ENCODE measurements around the gene KSR1.

KSR1 gene

GRCh38 chr17:27603880-27604794 lies 147.9 kb downstream of the KSR1 start:
- DNase-seq (ENCODE audit: low read depth) = no peak
- Histone ChIP-seq H3K36me3 (ENCODE audit: control insufficient read depth, insufficient read depth, low read length, severe bottlenecking) (peaks cover 14% of the 10 kb centered on the region), H3K27me3 (replicated peaks; ENCODE audit: control insufficient read depth, insufficient read depth, low read length) (no peaks in the 10 kb centered on the region), H3K4me1 (ENCODE audit: control insufficient read depth, insufficient read depth, low read length) (no peaks in the 10 kb centered on the region), H3K4me3 (ENCODE audit: low read length) (no peak overlapping the region), H3K9me3 (ENCODE audit: control insufficient read depth, low read length) (no peaks in the 10 kb centered on the region), H3K9ac (ENCODE audit: low read length) (no peak overlapping the region)

DNA sequence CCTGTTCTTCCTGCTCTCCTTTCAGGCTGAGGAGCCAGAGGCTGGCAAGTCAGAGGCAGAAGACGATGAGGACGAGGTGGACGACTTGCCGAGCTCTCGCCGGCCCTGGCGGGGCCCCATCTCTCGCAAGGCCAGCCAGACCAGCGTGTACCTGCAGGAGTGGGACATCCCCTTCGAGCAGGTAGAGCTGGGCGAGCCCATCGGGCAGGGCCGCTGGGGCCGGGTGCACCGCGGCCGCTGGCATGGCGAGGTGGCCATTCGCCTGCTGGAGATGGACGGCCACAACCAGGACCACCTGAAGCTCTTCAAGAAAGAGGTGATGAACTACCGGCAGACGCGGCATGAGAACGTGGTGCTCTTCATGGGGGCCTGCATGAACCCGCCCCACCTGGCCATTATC lies 149.2 kb downstream of the KSR1 start:
- Histone ChIP-seq H3K27me3 (replicated peaks; ENCODE audit: control insufficient read depth, insufficient read depth, low read length) (no peaks in the 10 kb centered on the region), H3K4me1 (ENCODE audit: control insufficient read depth, insufficient read depth, low read length) (no peaks in the 10 kb centered on the region), H3K9me3 (ENCODE audit: control insufficient read depth, low read length) (no peaks in the 10 kb centered on the region), H3K4me3 (ENCODE audit: low read length) (no peak overlapping the region), H3K36me3 (ENCODE audit: control insufficient read depth, insufficient read depth, low read length, severe bottlenecking) (peaks cover 14% of the 10 kb centered on the region), H3K9ac (ENCODE audit: low read length) (no peak overlapping the region)
- no peak for DNase-seq (ENCODE audit: low read depth)

DNA sequence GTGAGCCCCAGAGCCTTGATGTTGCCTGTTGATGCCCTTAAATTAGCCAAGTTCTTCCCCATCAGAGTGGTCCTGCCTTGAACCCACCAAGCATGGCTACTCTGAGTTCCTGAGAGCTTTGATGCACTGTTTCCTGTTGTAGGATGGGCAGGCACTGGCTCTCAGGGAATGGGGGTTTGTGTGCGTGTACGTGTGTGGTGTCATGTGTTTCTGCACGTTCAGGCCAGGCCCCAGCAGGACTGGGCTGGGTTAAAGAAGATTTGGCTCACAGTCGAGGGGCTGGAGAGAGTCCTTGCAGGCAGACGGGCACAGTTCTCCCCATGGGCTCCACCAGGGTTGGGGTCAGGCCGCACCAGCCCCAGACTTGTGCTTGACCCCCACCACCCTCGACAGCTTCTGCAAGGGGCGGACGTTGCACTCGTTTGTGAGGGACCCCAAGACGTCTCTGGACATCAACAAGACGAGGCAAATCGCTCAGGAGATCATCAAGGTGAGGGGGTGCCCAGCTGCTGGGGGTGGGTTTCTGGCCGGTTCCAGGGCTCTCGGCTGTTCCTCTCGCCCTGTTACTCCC lies 151.4 kb downstream of the KSR1 start:
- H3K9ac ChIP-seq (ENCODE audit: low read length) = no peak overlapping the region
- no peak overlapping the region for H3K4me3 ChIP-seq (ENCODE audit: low read length)
- H3K9me3 ChIP-seq (ENCODE audit: control insufficient read depth, low read length) = no peaks in the 10 kb centered on the region
- peaks cover 14% of the 10 kb centered on the region for H3K36me3 ChIP-seq (ENCODE audit: control insufficient read depth, insufficient read depth, low read length, severe bottlenecking)
- H3K27me3 ChIP-seq (replicated peaks; ENCODE audit: control insufficient read depth, insufficient read depth, low read length) = no peaks in the 10 kb centered on the region
- DNase-seq (ENCODE audit: low read depth) = no peak
- no peaks in the 10 kb centered on the region for H3K4me1 ChIP-seq (ENCODE audit: control insufficient read depth, insufficient read depth, low read length)

- no peak for DNase-seq (ENCODE audit: low read depth)
Measured at GRCh38 chr17:27608328-27609230, 152.3 kb downstream of the KSR1 start.

DNA sequence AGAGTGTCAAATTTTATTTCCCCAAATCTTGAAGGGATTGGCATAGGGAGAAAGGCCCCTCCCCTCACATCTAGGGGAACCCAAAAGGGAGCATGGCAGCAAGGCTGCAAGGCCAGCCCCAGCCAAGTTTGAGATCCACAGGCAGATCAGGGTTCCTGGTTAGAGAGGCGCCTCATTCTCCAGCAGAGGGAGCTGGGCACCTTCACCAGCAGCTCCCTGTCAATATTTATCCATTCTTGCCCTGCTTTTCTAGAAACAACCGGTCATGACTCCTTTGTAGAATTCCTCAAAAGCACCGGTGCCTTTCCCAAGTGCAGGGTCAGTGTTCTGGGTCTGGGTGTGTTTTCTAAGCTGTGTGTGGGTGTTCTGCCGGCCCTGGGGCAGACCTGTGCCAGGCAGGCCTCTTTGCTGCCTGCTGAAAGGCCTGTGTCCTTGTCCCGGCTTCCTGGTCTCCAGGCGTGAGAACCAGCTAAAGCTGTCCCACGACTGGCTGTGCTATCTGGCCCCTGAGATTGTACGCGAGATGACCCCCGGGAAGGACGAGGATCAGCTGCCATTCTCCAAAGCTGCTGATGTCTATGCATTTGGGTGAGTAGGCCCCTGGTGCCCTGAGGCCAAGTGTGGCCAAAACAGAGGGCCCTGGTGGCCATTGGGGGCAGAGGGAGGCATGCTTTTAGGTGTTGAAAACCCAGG lies 153.5 kb downstream of the KSR1 start:
- Histone ChIP-seq H3K4me3 (ENCODE audit: low read length) (no peak overlapping the region), H3K9ac (ENCODE audit: low read length) (no peak overlapping the region), H3K27me3 (replicated peaks; ENCODE audit: control insufficient read depth, insufficient read depth, low read length) (no peaks in the 10 kb centered on the region), H3K36me3 (ENCODE audit: control insufficient read depth, insufficient read depth, low read length, severe bottlenecking) (peaks cover 12% of the 10 kb centered on the region), H3K9me3 (ENCODE audit: control insufficient read depth, low read length) (no peaks in the 10 kb centered on the region), H3K4me1 (ENCODE audit: control insufficient read depth, insufficient read depth, low read length) (no peaks in the 10 kb centered on the region)
- DNase-seq (ENCODE audit: low read depth) = peak; percentile 44

More at GRCh38 chr17:27608328-27609230, 152.3 kb downstream of the KSR1 start:
- H3K9ac ChIP-seq (ENCODE audit: low read length) = no peak overlapping the region
- no peaks in the 10 kb centered on the region for H3K27me3 ChIP-seq (replicated peaks; ENCODE audit: control insufficient read depth, insufficient read depth, low read length)
- H3K36me3 ChIP-seq (ENCODE audit: control insufficient read depth, insufficient read depth, low read length, severe bottlenecking) = peaks cover 14% of the 10 kb centered on the region
- H3K4me3 ChIP-seq (ENCODE audit: low read length) = no peak overlapping the region
- H3K4me1 ChIP-seq (ENCODE audit: control insufficient read depth, insufficient read depth, low read length) = no peaks in the 10 kb centered on the region
- no peaks in the 10 kb centered on the region for H3K9me3 ChIP-seq (ENCODE audit: control insufficient read depth, low read length)

DNA sequence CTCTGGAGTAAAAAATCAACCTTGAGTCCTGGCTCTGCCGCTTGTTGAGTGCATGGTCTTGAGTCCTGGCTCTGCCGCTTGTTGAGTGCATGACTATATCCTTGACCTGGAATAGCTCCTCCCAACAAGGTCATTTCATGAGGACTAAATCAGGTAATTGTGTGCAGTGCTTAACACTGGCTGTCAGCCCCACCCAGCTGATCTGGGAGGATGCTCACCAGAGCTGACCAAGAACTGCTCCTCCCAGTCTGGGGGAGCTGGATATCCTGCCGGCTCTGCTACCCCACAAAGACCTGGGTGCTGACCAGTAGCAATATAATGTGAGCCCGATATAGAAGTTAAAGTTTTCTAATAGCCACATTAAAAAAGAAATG lies 154.0 kb downstream of the KSR1 start:
- H3K9me3 ChIP-seq (ENCODE audit: control insufficient read depth, low read length) = no peaks in the 10 kb centered on the region
- no peaks in the 10 kb centered on the region for H3K27me3 ChIP-seq (replicated peaks; ENCODE audit: control insufficient read depth, insufficient read depth, low read length)
- no peaks in the 10 kb centered on the region for H3K4me1 ChIP-seq (ENCODE audit: control insufficient read depth, insufficient read depth, low read length)
- no peak overlapping the region for H3K9ac ChIP-seq (ENCODE audit: low read length)
- no peak for DNase-seq (ENCODE audit: low read depth)
- no peak overlapping the region for H3K4me3 ChIP-seq (ENCODE audit: low read length)
- H3K36me3 ChIP-seq (ENCODE audit: control insufficient read depth, insufficient read depth, low read length, severe bottlenecking) = peaks cover 12% of the 10 kb centered on the region

- Histone ChIP-seq H3K36me3 (ENCODE audit: control insufficient read depth, insufficient read depth, low read length, severe bottlenecking) (peaks cover 17% of the 10 kb centered on the region), H3K9me3 (ENCODE audit: control insufficient read depth, low read length) (no peaks in the 10 kb centered on the region), H3K9ac (ENCODE audit: low read length) (no peak overlapping the region), H3K4me1 (ENCODE audit: control insufficient read depth, insufficient read depth, low read length) (no peaks in the 10 kb centered on the region), H3K4me3 (ENCODE audit: low read length) (no peak overlapping the region), H3K27me3 (replicated peaks; ENCODE audit: control insufficient read depth, insufficient read depth, low read length) (no peaks in the 10 kb centered on the region)
- no peak for DNase-seq (ENCODE audit: low read depth)
Measured at GRCh38 chr17:27612160-27612770, 156.0 kb downstream of the KSR1 start.

GRCh38 chr17:27613433-27613832 lies 157.2 kb downstream of the KSR1 start:
- Histone ChIP-seq H3K4me1 (ENCODE audit: control insufficient read depth, insufficient read depth, low read length) (no peaks in the 10 kb centered on the region), H3K4me3 (ENCODE audit: low read length) (no peak overlapping the region), H3K27me3 (replicated peaks; ENCODE audit: control insufficient read depth, insufficient read depth, low read length) (no peaks in the 10 kb centered on the region), H3K36me3 (ENCODE audit: control insufficient read depth, insufficient read depth, low read length, severe bottlenecking) (peaks cover 26% of the 10 kb centered on the region), H3K9ac (ENCODE audit: low read length) (no peak overlapping the region), H3K9me3 (ENCODE audit: control insufficient read depth, low read length) (no peaks in the 10 kb centered on the region)
- no peak for DNase-seq (ENCODE audit: low read depth)

- DNase-seq (ENCODE audit: low read depth) = no peak
- Histone ChIP-seq H3K4me3 (ENCODE audit: low read length) (no peak overlapping the region), H3K4me1 (ENCODE audit: control insufficient read depth, insufficient read depth, low read length) (no peaks in the 10 kb centered on the region), H3K9ac (ENCODE audit: low read length) (no peak overlapping the region), H3K36me3 (ENCODE audit: control insufficient read depth, insufficient read depth, low read length, severe bottlenecking) (peaks cover 28% of the 10 kb centered on the region), H3K9me3 (ENCODE audit: control insufficient read depth, low read length) (no peaks in the 10 kb centered on the region), H3K27me3 (replicated peaks; ENCODE audit: control insufficient read depth, insufficient read depth, low read length) (no peaks in the 10 kb centered on the region)
Measured at GRCh38 chr17:27615121-27615520, 158.9 kb downstream of the KSR1 start.

- Histone ChIP-seq H3K4me3 (ENCODE audit: low read length) (no peak overlapping the region), H3K36me3 (ENCODE audit: control insufficient read depth, insufficient read depth, low read length, severe bottlenecking) (peaks cover 30% of the 10 kb centered on the region), H3K9ac (ENCODE audit: low read length) (no peak overlapping the region), H3K27me3 (replicated peaks; ENCODE audit: control insufficient read depth, insufficient read depth, low read length) (no peaks in the 10 kb centered on the region), H3K4me1 (ENCODE audit: control insufficient read depth, insufficient read depth, low read length) (no peaks in the 10 kb centered on the region), H3K9me3 (ENCODE audit: control insufficient read depth, low read length) (no peaks in the 10 kb centered on the region)
- no peak for DNase-seq (ENCODE audit: low read depth)
Measured at GRCh38 chr17:27616414-27616813, 160.2 kb downstream of the KSR1 start.

Data from adipocyte (in vitro differentiated cells).